B cell (primary cell): ENCODE results near the gene FUCA1. TPM values are rescaled to one million over a fixed set of nuclear protein-coding genes. Genes with fewer than 3 reads are reported as not detected.

Source experiments
- ATAC-seq: fragments of 200-7000 bp; cut with Tn5 transposase; one replicate; pipeline ENCODE4 v1.10.0; 2021; ENCODE audit warnings: low read depth, mild to moderate bottlenecking, moderate number of reproducible peaks, moderate library complexity
- CTCF ChIA-PET: fragments of 350-600 bp; sonication (Branson Sonifier 250); formaldehyde crosslinking; loops from one replicate; lab custom pipeline; 2021; ENCODE audit warnings: antibody characterized with exemption, inconsistent platforms; lab: Charles Lee
- POLR2A ChIA-PET: fragments of 350-600 bp; sonication (Branson Sonifier 250); formaldehyde crosslinking; loops from one replicate; lab custom pipeline; 2021; ENCODE audit warnings: antibody characterized with exemption; lab: Charles Lee
- DNase-seq: peaks from one replicate; pipeline ENCODE4 v3.0.0; 2013
- H2AFZ ChIP-seq: 2 replicates; pipeline ENCODE4 v1.6.1; 2012; ENCODE audit warnings: mild to moderate bottlenecking, low read depth, low read length; ENCODE audit not compliant: insufficient read depth, poor library complexity, severe bottlenecking
- H3K27ac ChIP-seq, 2 donors: 1 replicate in 1 of 2; 2 replicates in 1 of 2; pipeline ENCODE4 v1.5.1; 2012 to 2013; ENCODE audit warnings: low read length in 2 of 2, mild to moderate bottlenecking in 2 of 2, moderate library complexity in 1 of 2
- H3K27me3 ChIP-seq, 4 experiments: fragments of 200-600 bp in 1 of 4; sonication (generic) in 1 of 4; replicated peaks in 1 of 4; 1 replicate in 2 of 4; 2 replicates in 2 of 4; pipeline versions ENCODE4 v1.6.1 to v1.7.0; 2013 to 2016; ENCODE audit warnings: low read length in 3 of 4, mild to moderate bottlenecking in 2 of 4, mixed read lengths in 1 of 4, moderate library complexity in 1 of 4; ENCODE audit not compliant: insufficient read depth in 4 of 4, control insufficient read depth in 3 of 4; ENCODE audit errors: control extremely low read depth in 1 of 4
- H3K36me3 ChIP-seq, 2 experiments: replicated peaks in 1 of 2; 1 replicate in 1 of 2; 2 replicates in 1 of 2; pipeline versions ENCODE4 v1.6.1 to v1.7.1; 2013; ENCODE audit warnings: low read length in 1 of 2; ENCODE audit not compliant: insufficient read depth in 2 of 2, control insufficient read depth in 1 of 2; ENCODE audit errors: control extremely low read depth in 1 of 2, extremely low read depth in 1 of 2
- H3K4me1 ChIP-seq, 2 donors: fragments of 200-600 bp in 1 of 2; sonication (generic) in 1 of 2; 1 replicate in 1 of 2; 2 replicates in 1 of 2; pipeline versions ENCODE4 v1.5.1 to v1.6.1; 2013 to 2017; ENCODE audit warnings: low read length in 2 of 2; ENCODE audit not compliant: control insufficient read depth in 2 of 2, insufficient read depth in 2 of 2
- H3K4me2 ChIP-seq: replicated peaks from 2 replicates; pipeline ENCODE3; 2012; ENCODE audit warnings: mild to moderate bottlenecking, low read depth, low read length; ENCODE audit not compliant: poor library complexity, severe bottlenecking
- H3K4me3 ChIP-seq, 5 experiments: fragments of 200-600 bp in 1 of 5; sonication (generic) in 1 of 5; 1 replicate in 3 of 5; 2 replicates in 2 of 5; pipeline versions ENCODE4 v1.5.1 to v1.7.0; 2011 to 2016; ENCODE audit warnings: low read length in 4 of 5, mild to moderate bottlenecking in 4 of 5, low read depth in 2 of 5, control low read depth in 1 of 5, moderate library complexity in 1 of 5; ENCODE audit not compliant: insufficient read depth in 1 of 5; ENCODE audit errors: control extremely low read depth in 1 of 5, extremely low read depth in 1 of 5
- H3K79me2 ChIP-seq: fragments of 200-600 bp; sonication (generic); one replicate; pipeline ENCODE4 v1.6.0; 2016; ENCODE audit warnings: low read length; ENCODE audit not compliant: control insufficient read depth, insufficient read depth
- H3K9ac ChIP-seq: fragments of 200-600 bp; sonication (generic); 2 replicates; pipeline ENCODE4 v1.6.1; 2017; ENCODE audit warnings: mild to moderate bottlenecking, low read length, moderate library complexity
- H3K9me3 ChIP-seq, 3 donors: one replicate each; pipeline versions ENCODE4 v1.6.1 to v1.7.1; 2013; ENCODE audit warnings: low read length in 2 of 3; ENCODE audit not compliant: control insufficient read depth in 2 of 3, insufficient read depth in 1 of 3; ENCODE audit errors: control extremely low read depth in 1 of 3
- H4K20me1 ChIP-seq: 2 replicates; pipeline ENCODE4 v1.6.0; 2012; ENCODE audit warnings: mild to moderate bottlenecking, low read length; ENCODE audit not compliant: insufficient read depth, control insufficient read depth, poor library complexity, severe bottlenecking
- H3K27ac Mint-ChIP-seq: one replicate; pipeline ENCODE4 v1.8.0; 2021; ENCODE audit warnings: mixed read lengths
- H3K27me3 Mint-ChIP-seq: one replicate; pipeline ENCODE4 v1.8.0; 2021; ENCODE audit warnings: mixed read lengths
- H3K4me1 Mint-ChIP-seq: one replicate; pipeline ENCODE4 v1.8.0; 2021; ENCODE audit warnings: mixed read lengths
- H3K4me3 Mint-ChIP-seq: one replicate; pipeline ENCODE4 v1.8.0; 2021; ENCODE audit warnings: mixed read lengths
- H3K9me3 Mint-ChIP-seq: one replicate; pipeline ENCODE4 v1.8.0; 2022; ENCODE audit warnings: mixed read lengths; ENCODE audit not compliant: insufficient read depth
- EZH2 ChIP-seq: IDR thresholded peaks from 2 replicates; pipeline ENCODE4 v1.6.1; 2012; ENCODE audit warnings: borderline replicate concordance, low read depth, mild to moderate bottlenecking, moderate library complexity, low read length; ENCODE audit not compliant: insufficient read depth, poor library complexity, severe bottlenecking
- WGBS: methylation state at CpG from one replicate; pipeline ENCODE4 v1.1.5; 2013; ENCODE audit warnings: missing lambda C conversion rate; ENCODE audit not compliant: insufficient coverage; 5-methylcytosine and 5-hydroxymethylcytosine counted together
- intact Hi-C: fragments of 100-400 bp; cut with micrococcal nuclease; formaldehyde crosslinking; loops from one replicate; pipeline ENCODE4 v1.10.0; 2022
- polyA plus RNA-seq: library from polyadenylated mRNA; depleted of rRNA; stranded (reverse); fragments of >200 nt; gene quantifications from 2 replicates; pipeline ENCODE4 v1.2.3, GENCODE V29; 2012
- total RNA-seq, 2 donors: library from RNA; stranded (reverse); fragments of 120-200 nt in 1 of 2; gene quantifications; 1 replicate in 1 of 2; 2 replicates in 1 of 2; pipeline versions ENCODE4 v1.2.3 to v1.2.4, GENCODE V29; 2013 to 2022
- TF ChIP-seq, protein P1 (sequence below): fragments of 200-600 bp; IDR thresholded peaks from one replicate; pipeline ENCODE4 v1.8.0; 2022; ENCODE audit warnings: antibody characterized with exemption, mild to moderate bottlenecking

FUCA1 gene
- total and polyA plus RNA-seq, 2 donors (not counting 1 experiment from before 2014, with no cell fraction given), result 8.0 to 19.3 TPM

DNA sequence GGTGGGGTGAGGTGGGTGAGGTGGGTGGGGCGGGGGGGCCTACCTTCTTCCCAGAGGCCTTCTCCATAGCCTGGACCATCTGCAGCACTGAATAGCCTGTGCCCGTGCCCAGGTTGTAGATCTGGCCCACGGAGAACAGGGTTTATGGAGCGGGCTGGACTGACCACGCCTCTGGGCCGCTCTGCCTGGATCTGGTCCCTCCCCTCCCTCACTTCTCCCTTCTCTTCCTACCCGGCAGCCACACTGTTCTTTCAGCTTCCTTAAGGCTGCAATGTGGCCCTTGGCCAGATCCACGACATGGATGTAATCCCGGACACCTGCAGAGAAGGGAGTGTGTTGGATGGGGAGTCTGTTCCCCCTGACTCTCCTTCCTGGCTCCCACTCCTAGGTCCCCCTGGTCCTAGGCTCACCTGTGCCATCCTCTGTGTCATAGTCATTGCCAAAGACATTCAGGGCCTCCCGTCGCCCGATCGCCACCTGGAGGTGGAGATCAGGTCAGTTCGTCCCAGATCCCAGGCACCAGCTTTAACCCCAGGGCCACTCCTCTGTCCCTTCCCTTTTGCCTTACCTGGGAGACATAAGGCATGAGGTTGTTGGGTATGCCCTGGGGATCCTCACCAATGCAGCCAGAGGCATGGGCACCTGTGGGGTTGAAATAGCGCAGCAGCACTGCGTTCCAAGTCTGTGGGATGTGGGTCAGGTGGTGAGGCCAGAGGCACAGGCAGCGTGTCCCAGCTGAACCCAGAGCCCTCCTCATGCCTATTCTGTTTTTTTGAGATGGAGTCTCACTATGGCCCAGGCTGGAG, 71.4 kb downstream of the FUCA1 start:
- ChIA-PET CTCF (interaction anchor here (1.4 to 3.3 kb wide), 2 partner anchors 13 to 25 kb away, joined by 3 to 28 read pairs; no protein-coding TSS in a partner anchor), POLR2A (interaction anchor here (0.6 kb wide), 1 partner anchor 52 kb away, joined by 5 read pairs; no protein-coding TSS in a partner anchor)
- Mint-ChIP-seq H3K4me1 (peaks cover 20% of the 10 kb centered on the region), H3K4me3 (no peak overlapping the region), H3K9me3 (no peaks in the 10 kb centered on the region), H3K27ac (no peak overlapping the region), H3K27me3 (no peaks in the 10 kb centered on the region)
- H3K27ac ChIP-seq, result no peak overlapping the region
- peaks cover 6% of the 10 kb centered on the region for H3K79me2 ChIP-seq
- H3K9ac ChIP-seq, result no peak overlapping the region
- H2AFZ ChIP-seq, result no peak overlapping the region
- intact Hi-C loops, result no loop called here
- peaks cover 17 to 27% of the 10 kb centered on the region in 2 donors for H3K4me1 ChIP-seq
- no peak overlapping the region for H3K4me3 ChIP-seq
- TF ChIP-seq EZH2, result no peak
- TF ChIP-seq, protein P1, sequence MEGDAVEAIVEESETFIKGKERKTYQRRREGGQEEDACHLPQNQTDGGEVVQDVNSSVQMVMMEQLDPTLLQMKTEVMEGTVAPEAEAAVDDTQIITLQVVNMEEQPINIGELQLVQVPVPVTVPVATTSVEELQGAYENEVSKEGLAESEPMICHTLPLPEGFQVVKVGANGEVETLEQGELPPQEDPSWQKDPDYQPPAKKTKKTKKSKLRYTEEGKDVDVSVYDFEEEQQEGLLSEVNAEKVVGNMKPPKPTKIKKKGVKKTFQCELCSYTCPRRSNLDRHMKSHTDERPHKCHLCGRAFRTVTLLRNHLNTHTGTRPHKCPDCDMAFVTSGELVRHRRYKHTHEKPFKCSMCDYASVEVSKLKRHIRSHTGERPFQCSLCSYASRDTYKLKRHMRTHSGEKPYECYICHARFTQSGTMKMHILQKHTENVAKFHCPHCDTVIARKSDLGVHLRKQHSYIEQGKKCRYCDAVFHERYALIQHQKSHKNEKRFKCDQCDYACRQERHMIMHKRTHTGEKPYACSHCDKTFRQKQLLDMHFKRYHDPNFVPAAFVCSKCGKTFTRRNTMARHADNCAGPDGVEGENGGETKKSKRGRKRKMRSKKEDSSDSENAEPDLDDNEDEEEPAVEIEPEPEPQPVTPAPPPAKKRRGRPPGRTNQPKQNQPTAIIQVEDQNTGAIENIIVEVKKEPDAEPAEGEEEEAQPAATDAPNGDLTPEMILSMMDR, result no peak
- ATAC-seq, result no peak
- no peaks in the 10 kb centered on the region for H4K20me1 ChIP-seq
- peaks cover 0 to 3% (median 0%) of the 10 kb centered on the region in 3 donors for H3K9me3 ChIP-seq
- H3K36me3 ChIP-seq, result peaks cover 0 to 21% of the 10 kb centered on the region in 2 experiments
- no peak overlapping the region for H3K4me2 ChIP-seq
- WGBS, result 95% methylated on average over 12 of the region's 17 CpGs
- no peak for DNase-seq
- no peaks in the 10 kb centered on the region for H3K27me3 ChIP-seq
